Measurements from ENCODE around the gene MAF.

- TF ChIP-seq CTCF (conservative IDR thresholded peaks at IDR 0.05) (no peak), ZFX (IDR thresholded peaks at IDR 0.05) (no peak)
Measured at GRCh38 chr16:79564671-79565107, 35.8 kb downstream of the MAF start.
